Embryonic facial prominence (tissue), 1 donor: Measurements from ENCODE around the gene KREMEN1.
A peak's percentile ranks its signal among the peaks of the same experiment; 100 is the strongest.

Experiments
- DNase-seq: peaks from one replicate; pipeline ENCODE4 v3.0.0-alpha.2; 2016; ENCODE audit errors: extremely low spot score

Gene KREMEN1

GRCh38 chr22:29152045-29152953, 79.5 kb downstream of the KREMEN1 start:
- DNase-seq: no peak

- no peak for DNase-seq
Measured at GRCh38 chr22:29152954-29153719, 80.3 kb downstream of the KREMEN1 start.

- DNase-seq: peak; percentile 60
Measured at GRCh38 chr22:29154364-29155048, 81.7 kb downstream of the KREMEN1 start.

DNA sequence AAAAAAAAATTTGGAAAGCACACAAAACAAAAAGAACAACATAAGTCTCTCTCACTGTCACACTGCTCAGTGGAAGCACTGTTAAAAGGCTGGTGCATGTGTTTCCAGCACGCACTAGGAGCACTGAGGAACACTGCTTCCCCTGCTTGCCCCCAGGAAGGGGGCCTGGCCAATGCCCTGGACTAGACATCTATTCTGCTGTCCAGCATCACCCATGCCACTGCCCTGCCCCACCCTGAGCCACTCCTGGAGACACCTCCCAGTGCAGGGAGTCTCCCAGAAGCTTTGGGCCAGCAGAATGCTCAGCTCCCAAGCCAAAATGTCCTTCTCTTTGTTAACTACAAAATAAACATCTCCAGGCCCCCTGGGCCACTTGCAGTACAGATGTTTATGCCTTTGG, 83.1 kb downstream of the KREMEN1 start:
- no peak for DNase-seq

DNA sequence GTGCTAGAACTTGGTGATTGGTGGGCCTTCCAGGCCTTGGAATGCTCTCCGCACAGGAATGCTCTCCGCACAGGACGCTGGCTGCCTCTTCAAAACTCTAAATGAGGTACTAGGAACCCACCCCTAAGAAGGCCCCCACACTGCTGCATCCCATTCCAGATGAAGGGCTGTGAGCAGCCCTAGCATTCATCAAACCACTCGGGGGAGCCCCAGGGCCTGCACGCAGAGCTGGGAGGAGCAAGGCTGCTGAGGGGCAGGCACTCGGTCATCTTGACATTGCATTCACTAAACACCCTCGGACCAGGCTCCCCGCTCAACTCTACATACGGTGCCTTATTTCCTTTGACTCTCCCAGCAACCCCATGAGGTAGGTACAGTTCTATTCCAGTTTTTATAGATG, 83.7 kb downstream of the KREMEN1 start:
- DNase-seq: no peak

DNA sequence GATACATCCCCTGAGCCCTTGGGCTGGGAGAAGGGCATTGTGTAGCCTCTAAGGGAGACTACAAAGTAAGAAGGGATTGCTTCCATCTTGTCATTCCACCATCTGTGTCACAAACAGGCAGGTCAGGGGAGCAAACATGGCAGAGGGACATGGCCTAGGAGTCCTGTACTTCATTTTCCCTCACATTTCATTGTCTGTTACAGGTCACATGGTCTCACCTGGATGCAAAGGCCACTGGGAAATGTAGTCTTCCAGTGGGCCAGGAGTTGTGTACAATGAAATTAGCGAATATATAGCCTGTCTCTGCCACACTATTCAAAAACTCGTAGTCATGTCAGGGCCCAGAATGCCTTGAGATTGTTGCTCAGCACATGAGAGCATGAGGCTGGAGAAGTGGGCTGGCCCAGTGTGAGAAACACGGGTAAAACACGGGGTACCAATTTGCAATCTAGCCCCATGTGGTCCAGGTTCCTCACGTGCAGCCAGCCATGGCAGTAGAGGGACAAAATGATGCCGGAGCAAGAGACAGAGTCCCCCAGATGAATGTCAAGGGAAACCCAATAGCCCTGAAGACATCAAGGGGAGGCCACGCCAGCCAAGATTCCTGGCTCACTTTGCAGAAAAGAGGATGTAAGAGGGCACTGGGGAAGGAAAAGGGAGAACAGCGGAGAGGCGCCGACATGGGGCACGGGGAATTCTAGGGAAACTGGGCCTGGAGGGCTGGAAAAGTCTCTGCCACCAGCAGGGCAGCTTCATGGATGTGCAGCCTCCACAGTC, 85.1 kb downstream of the KREMEN1 start:
- DNase-seq: no peak

DNA sequence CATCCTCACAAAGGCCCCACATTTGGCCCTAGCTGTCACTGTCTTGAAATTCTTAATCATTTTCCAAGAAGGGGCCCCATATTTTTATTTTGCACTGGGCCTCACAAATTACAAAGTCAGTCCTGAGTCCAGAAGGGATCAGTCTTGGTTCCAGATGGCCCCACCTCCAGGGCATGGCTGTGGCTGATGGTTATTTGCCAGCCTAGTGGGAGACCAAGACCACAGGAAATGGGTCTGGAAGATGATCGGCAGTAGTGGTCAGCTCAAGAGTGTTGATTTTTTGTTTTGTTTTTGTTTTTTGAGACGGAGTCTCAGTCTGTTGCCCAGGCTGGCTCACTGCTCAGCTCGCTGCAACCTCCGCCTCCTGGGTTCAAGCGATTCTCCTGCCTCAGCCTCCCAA, 85.7 kb downstream of the KREMEN1 start:
- no peak for DNase-seq

GRCh38 chr22:29163808-29164207, 91.0 kb downstream of the KREMEN1 start:
- no peak for DNase-seq

DNA sequence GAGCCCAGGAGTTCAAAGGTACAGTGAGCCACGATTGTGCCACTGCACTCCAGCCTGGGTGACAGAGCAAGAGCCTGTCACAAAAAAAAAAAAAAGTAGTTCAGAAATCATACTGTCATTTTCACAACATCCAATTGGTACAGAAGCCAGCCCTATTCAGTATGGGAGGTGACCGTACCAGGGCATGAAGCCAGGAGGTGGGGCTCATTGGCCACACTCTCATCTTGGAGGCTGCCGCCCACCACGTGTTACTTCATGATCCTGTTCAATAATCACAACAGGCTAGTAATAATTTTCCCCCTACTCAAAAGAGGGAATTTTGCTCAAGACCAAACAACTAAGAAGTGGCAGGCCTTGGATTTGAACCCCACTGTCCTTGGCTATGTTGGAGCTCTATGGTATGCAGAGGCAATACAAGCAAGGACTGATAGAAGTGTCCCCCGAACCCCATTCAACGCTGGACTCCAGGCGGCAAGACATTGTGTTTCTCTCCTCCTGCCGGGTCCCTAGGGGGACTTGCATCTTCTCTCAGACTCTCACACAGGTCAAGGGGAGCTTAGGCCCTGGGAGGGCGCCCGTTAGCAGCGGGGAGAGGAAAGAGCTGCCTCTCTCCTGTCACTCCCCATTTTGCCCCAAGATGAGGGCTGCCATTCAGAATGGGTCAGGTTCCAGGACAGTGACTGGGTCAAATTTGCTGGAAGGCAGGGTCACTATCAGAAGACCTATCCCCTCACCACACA, 92.7 kb downstream of the KREMEN1 start:
- DNase-seq: no peak

GRCh38 chr22:29166180-29166579, 93.3 kb downstream of the KREMEN1 start:
- DNase-seq: no peak

- DNase-seq: no peak
Measured at GRCh38 chr22:29167032-29167911, 94.4 kb downstream of the KREMEN1 start.

GRCh38 chr22:29171721-29172120, 98.9 kb downstream of the KREMEN1 start:
- no peak for DNase-seq

GRCh38 chr22:29172216-29172615, 99.4 kb downstream of the KREMEN1 start:
- no peak for DNase-seq

DNA sequence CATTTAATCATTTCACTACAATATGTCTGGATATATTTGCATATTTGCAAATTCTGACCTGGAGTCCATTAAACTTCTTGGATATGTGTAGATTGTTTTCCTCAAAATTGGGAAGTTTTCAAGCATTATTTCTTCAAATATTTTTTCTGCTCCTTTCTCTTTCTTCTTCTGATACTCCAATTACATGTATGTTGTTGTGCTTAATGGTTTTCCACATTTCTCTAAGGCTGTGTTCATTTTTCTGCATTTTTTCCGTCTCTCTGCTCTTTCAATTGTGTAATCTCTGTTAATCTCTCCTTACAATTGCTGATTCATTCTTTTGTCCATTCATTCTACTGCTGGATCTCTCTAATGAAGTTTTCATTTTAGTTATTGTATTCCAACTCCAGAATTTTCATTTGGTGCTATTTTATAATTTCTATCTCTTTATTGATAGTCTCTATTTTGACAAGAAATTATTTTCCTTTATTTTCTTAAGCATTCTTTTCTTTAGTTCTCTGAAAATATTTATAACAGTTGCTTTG, 102.5 kb downstream of the KREMEN1 start:
- DNase-seq: no peak

GRCh38 chr22:29183971-29184848, 111.4 kb downstream of the KREMEN1 start:
- no peak for DNase-seq

GRCh38 chr22:29184849-29185490, 112.1 kb downstream of the KREMEN1 start:
- no peak for DNase-seq

GRCh38 chr22:29186302-29186701, 113.5 kb downstream of the KREMEN1 start:
- no peak for DNase-seq

- no peak for DNase-seq
Measured at GRCh38 chr22:29187831-29188230, 115.0 kb downstream of the KREMEN1 start.
